ENCODE data around the gene FAM193A.

- no peak for TF ChIP-seq CTCF (IDR thresholded peaks at IDR 0.05; ENCODE audit: insufficient read depth, low read depth, low read length)
- no peak for TF ChIP-seq EZH2 (IDR thresholded peaks at IDR 0.05; ENCODE audit: insufficient read depth, low read length)
Measured at GRCh38 chr4:2593003-2593402, 56.6 kb downstream of the FAM193A start.
